Non-pigmented ciliary epithelial cell (primary cell): ENCODE data around the gene DNLZ.

Source experiments
- DNase-seq: peaks from one replicate; pipeline ENCODE4 v3.0.0-alpha.2; 2010; ENCODE audit warnings: low read depth

Gene DNLZ

DNA sequence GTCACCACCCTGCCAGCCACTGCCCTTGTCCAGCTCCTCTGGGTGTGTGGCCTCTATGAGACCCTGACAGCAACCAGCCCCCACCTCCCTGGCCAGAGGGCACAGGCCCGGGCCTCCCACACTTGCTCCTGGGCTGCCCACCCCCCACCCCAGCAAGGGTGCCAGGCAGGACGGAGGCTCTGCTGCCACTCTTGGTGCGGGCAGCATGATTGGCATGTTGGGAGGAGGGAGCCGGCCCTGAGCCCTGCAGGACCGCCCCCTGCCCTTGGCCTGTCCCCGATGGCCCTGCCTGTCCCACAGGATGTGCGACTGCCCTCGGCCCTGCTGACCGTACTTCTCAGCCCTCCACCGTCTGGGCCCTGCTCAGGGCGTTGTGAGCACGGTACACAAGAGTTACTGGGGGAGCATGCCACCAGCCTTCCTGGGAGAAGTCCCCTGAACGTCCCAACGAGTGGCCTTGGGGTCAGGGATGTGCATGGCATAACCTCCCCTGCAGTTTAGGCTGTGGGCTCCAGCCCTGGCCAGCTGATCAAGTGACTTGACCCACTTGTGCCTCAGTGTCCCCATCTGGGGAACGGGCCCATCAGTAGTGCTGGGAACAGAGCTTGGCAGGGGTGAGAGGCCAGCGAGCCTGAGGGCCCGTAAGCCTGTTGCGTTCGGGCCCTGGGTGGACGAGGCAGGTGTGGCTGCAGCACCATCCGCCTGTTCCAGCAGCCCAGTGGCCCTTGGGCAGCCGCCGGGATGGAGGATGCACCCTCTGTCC, 20.2 kb downstream of the DNLZ start:
- DNase-seq, result no peak

DNA sequence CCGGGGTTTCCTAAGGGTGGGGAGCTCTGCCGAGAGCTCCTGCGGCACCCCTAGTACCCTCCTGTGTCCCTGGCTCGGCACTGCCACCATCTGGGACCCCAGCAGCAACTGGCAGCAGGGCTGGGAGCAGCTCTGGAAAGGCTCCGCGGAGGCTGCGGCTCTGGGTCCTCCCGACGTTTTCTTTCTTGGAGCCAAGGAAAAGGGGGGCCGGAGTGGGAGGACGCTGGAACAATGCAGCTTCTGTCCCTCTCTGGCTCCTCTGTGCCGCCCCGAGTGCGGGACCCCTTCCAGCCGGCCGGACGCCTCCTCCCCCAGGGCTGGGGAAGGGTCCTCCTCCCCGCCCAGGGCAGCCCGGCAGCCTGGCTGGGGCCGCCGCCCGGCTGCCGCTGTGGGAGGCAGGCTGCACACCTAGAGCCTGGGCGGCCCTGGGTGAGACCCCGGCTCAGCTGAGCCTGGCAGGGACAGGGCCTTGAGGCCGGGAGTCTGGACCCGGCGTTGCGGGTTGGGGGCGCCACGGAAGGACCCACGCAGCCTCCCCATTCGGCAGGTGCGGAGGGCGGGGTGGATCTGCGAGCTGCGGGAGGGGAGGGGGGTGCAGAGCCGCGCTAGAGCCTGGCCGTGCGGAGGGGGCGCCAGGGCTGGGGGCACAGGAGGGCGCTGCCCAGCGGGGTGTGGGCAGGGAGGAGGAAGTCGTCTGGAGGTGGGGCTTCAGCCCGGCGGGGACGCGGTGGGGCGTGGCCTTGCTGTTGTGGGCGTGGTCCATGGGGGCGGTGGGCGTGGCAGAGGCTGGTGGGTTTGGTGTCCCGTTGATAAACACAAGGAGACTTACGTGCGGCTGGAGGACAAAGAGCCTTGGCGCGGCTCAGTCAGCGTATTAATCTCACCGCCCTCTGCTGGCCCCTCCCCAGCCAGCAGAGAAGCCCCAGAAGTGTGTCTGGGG, 21.1 kb downstream of the DNLZ start:
- peak; percentile 30 for DNase-seq

DNA sequence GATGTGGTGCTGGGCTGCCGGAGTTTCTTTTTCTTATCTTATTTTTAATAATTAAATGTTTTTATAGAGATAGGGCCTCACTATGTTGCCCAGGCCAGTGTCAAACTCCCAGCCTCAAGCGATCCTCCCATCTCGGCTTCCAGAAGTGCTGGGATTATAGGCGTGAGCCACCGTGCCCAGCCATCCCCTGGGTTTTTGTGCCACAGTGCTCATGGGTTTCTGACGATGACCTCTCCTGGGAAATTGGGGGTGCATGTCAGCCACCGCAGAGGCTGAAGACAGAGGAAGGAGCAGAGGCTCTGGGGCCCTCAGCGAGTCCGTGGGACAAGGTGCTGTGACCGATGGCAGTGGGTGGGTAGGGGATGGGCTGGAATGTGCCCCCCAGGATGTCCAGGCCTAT, 21.8 kb downstream of the DNLZ start:
- no peak for DNase-seq

DNA sequence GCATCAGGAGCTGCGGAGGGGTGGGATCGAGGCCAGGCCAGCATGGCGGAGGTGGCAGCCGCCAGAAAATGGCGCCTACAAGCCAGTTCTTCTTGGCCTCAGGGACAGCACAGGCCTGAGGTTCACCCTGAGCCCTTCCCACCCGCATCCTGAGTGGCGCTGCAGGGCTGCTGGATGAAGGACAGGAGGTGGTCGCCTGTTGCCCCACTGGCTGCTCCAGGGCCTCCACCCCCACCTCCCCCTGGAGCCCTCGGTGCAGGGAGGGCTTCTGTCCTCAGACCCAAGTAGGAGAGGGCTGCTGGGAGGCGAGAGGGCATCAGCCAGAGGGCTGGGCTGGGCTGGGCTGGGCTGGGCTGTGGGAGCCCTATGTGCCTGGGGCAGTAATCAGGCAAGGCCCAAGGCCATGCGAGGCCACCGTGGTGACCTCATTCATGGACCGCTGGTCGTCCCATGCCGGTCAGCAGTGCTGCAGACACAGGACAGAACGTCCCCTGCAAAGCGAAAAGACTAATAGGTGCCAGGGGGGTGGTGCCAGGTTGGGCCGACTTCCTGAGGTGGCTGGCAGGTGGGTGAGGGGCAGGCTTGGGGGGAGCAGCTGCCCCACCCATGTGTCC, 22.4 kb downstream of the DNLZ start:
- no peak for DNase-seq

DNA sequence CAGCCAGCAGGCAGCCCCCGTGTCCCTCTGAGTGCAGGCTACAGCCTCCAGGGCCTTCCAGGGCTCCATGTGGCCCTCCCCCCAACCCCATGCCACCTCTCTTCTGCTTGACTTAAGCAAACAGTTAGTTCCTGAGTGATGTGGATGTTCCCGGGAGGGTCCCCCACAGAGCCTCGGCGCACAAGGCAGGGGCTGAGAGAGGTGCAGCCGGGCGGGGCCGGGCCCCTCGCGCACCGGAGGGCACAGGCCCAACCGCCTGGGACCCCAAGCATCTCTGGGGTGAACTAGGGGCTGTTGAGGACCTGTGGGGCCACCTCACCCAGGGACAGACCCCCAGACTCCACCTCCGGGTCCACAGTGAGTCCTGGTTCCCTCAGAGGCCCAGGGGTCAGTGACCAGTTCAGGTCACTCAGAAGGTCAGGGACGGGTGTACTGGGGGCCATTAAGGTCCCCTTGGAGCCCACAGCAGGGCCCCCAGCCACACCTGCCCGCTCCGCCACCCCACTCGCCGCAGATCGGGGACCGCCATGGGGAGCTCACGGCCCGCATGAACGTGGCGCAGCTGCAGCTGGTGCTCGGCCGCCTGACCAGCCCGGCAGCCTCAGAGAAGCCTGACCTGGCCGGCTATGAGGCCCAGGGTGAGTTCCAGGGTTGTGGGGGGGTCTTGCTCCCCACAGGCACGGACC, 23.0 kb downstream of the DNLZ start:
- no peak for DNase-seq

DNA sequence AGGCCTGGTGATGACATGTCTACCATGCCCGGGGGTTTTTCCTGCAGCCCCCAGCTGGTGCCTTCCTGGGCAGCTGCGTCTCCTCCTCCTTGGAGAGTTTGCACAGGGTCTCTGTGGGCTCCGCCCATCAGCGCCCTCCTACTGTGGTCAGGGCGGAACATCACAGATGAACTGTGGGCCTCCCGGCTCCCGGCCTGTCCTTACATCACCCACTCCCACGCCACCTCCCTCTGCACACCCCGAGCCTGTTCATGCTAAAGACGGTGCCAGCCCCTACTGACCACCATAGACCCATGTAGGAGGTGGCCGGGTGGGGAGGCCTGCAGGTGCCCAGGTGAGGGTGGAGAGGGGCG, 23.6 kb downstream of the DNLZ start:
- no peak for DNase-seq

DNA sequence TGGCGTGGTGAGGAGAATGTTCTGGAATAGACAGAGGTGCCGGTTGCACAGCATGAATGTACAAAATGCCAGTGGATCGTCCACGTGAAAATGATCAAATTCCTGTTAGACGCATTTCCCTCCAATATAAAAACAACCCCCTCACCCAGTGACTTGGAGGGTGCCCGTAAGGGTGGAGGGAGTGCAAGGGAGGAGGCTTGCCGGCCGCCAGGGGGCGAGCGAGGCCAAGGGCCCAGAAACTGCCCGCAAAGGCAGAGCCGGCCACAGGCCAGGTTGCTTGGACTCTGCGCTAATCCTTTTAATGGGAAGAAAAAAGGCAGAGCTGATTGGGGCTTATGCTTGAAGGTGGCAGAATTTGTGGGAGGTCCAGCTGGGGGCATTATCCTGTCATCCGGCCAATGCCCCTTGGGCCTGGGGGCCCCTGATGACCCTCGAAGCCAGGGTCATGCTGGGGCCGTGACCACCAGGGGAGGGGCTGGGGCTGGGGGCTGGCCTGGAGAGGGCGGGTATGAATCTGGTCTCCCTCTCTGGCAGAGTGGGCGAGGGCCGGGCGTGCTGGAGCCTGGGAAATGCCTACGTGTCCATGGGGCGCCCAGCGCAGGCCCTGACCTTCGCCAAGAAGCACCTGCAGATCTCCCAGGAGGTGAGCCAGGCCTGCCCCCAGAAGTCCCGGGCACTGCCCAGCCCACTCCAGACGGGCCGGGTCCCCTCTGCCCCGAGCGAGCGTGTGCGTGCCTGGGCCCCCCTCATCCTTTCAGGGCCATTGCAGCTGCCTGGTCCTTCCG, 24.2 kb downstream of the DNLZ start:
- no peak for DNase-seq

DNA sequence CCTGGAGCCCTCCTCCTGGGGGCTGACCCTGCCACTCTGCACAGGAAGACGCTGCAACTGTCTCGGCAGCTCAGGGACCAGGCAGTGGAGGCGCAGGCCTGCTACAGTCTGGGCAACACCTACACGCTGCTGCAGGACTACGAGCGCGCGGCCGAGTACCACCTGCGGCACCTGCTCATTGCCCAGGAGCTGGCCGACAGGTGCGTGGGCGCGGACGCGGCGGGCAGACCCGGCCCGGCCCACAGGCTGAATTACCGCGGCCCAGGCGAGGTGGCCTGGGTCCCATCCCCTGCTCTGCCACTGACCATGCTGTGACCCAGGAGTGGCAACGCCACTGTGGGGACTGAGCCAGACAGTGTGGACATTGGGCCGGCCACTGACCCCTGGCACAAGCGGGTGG, 25.0 kb downstream of the DNLZ start:
- DNase-seq, result no peak

DNA sequence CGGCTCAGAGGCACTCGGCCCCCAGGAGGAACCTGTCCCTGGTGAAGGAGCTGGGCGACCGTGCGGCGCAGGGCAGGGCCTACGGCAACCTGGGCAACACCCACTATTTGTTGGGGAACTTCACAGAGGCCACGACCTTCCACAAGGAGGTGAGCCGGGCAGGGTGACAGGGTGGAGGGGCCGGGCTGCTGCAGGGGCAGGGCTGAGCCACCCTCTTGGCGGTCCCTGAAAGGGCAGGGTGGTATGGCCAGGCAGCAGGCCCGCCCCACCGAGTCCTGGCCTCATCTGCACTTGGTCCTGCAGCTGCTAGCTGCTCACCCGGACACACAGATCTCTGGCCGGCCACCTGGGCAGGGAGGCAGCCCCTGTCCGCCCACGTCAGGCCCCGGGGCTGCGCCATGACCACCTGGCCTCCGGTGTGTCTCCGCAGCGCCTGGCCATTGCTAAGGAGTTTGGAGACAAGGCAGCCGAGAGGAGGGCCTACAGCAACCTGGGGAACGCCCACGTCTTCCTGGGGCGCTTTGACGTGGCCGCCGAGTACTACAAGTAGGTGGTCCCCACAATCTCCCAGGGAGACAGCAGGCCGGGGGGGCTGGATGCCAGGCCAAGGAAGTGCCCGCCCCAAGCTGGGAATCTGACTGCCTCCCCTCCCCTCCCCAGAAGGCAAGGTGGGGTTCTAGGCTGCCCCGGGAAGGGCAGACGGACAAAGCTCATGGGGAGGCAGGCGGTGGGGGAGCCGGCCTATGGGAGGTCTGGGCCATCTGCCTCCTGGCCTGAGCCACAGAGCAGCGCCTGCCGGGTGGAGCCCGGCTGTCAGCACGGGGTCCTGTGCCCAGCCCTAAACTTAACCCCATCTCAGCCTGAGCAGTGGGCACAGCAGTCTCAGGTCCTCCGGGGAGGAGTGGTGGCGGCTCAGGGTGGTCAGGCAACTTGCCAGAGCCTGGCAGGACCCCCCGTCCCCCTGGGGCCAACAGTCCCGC, 25.8 kb downstream of the DNLZ start:
- DNase-seq, result no peak

DNA sequence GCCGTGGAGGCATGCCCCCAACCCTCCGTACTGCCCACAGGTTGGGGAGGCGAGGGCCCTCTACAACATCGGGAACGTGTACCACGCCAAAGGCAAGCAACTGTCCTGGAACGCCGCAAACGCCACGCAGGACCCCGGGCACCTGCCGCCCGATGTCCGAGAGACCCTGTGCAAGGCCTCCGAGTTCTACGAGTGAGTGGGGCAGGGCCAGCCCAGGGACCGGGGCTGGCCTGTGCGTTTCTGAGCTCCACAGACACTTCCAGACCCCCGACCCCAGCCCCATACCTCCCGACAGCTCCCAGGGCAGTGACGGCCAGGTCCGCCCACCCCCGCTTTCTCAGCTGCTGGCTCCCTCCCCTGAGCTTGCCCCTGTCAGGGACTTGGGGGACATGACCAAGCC, 26.7 kb downstream of the DNLZ start:
- DNase-seq, result no peak

DNA sequence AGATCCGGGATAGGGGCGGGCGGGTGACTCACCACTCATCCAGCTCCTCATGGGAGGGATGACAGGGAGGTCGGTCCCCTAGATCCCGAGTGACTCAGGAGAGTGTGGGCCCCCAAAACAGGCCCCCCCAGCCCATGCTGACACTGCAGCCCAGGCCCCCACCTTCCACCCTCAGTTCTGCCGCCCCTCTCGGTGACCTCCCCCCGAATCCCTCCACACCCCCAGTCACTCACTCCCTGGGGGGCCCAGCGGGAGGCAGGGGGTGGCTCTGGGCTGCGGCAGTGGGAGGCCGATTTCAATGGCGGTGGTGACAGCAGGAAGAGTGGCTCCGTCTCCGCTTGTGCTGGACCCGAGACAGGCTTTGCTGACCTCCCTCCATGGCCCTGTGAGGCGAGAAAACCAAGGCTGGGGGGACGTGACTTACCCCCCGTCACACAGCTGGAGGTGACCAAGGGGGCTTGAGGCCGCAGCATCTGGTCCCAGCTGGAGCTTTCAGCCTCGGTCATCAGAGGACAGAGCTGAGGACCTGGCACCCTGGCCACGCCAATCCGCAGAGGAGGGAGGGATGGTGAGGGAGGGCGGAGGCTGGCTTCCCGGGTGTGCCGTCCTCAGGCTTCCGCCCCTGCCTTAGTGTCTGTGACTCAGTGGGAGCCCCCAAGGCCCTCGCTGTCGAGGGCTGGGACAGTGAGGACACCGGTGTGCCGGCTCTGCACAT, 27.2 kb downstream of the DNLZ start:
- no peak for DNase-seq

DNA sequence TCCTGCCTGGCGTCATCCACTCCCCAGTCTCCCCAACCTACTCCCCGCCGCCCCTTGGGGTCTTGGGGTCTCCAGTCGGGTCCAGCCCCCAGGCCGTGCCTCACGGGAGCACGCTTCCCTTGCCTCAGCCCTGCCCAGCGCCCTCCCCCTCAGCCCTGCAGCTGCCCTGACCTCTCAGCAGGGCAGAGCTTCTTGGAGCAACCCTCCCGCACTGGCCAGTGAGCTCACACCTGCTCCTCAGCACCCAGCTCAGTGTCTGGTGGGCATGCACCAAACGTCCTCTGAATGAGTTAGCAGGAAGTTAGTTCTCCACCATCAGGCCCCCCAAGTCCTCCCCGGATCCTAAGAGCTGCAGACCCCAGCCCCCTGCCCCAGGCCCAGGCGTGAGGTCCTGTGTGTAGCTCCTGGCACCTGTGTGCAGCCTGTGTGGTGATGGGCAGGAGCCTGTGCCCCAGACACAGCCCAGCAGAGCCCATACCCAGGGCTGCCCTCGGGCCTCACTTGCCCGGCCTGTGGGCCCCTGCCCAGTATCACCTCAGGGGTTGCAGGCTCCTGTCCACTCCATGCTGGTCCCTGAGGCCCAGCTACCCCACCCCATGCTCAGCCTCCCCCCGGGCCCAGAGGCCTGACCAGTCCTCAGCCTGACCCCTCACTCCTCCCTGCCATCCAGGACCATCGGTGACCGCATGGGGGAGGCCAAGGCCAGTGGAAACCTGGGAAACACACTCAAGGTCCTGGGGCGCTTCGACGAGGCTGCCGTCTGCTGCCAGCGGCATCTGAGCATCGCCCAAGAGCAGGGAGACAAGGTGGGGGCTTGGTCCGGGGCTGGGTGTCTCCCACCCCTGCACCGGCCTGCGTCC, 28.0 kb downstream of the DNLZ start:
- DNase-seq, result no peak

DNA sequence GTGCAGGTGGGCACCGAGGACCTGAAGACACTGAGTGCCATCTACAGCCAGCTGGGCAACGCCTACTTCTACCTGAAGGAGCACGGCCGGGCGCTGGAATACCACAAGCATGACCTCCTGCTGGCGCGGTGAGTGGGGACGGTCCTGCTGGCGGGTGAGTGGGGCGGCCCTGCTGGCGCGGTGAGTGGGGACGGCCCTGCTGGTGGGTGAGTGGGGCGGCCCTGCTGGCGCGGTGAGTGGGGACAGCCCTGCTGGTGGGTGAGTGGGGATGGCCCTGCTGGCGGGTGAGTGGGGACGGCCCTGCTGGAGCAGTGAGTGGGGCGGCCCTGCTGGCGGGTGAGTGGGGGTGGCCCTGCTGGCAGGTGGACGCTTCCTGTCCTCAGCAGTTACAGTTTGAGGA, 29.0 kb downstream of the DNLZ start:
- no peak for DNase-seq

DNA sequence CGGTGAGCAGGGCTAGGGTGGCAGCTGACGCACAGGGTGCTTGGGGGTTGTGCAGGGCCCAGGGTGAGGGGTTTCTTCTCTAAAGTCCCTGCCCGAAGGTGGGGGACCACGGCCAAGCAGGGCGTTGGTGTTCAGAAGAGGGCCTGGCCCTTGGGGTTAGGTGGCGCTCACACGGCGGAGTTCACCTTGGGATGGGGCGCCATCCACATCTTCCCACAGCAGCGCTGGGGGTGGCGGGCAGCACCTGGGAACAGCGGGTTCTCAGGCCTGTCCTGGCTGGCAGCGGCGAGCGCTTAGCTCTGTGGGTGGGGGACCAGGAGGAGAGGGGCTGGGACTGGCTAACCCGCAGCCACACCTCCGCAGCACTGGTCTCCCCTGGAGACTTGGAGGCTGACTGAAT, 30.1 kb downstream of the DNLZ start:
- no peak for DNase-seq

DNA sequence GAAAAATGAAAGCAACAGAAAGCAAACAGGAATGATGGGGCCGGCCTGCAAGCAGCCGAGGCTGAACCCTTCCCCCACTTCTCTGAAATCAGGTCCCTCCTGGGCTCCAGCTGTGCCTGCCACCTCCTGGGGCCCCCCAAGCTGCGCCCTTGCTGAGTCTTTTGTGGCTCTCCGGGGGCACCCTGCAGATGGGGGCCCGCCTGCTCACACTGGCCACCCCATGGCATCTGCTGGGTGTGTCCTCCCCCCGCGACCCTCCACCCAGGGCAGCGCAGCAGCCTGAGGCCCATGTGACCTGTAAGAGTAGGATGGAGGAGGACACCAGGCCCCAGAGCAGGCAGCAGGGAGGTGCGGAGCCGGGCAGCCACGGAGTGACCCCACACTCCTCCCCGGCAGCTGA, 30.5 kb downstream of the DNLZ start:
- DNase-seq, result no peak

DNA sequence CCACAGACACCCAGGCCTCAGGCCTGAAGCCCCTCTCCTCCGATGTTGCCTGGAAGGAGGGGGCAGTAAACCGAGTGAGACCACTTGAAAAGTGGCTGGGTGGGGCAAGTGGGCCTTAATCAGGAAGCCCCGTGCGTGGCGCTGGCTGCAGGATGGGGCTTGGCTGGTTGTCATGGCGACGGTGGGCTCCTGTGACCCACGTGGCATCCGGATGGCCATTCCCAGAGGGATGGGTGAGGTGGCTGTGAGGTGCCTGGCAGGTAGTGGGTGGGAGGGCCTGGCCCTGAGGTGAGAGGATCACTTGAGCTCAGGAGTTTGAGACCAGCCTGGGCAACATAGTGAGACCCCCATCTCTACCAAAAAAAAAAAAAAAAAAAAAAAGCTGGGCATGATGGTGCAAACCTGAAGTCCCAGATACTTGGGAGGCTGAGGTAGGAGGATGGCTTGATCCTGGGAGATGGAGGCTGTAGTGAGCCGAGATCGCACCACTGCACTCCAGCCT, 31.0 kb downstream of the DNLZ start:
- no peak for DNase-seq

DNA sequence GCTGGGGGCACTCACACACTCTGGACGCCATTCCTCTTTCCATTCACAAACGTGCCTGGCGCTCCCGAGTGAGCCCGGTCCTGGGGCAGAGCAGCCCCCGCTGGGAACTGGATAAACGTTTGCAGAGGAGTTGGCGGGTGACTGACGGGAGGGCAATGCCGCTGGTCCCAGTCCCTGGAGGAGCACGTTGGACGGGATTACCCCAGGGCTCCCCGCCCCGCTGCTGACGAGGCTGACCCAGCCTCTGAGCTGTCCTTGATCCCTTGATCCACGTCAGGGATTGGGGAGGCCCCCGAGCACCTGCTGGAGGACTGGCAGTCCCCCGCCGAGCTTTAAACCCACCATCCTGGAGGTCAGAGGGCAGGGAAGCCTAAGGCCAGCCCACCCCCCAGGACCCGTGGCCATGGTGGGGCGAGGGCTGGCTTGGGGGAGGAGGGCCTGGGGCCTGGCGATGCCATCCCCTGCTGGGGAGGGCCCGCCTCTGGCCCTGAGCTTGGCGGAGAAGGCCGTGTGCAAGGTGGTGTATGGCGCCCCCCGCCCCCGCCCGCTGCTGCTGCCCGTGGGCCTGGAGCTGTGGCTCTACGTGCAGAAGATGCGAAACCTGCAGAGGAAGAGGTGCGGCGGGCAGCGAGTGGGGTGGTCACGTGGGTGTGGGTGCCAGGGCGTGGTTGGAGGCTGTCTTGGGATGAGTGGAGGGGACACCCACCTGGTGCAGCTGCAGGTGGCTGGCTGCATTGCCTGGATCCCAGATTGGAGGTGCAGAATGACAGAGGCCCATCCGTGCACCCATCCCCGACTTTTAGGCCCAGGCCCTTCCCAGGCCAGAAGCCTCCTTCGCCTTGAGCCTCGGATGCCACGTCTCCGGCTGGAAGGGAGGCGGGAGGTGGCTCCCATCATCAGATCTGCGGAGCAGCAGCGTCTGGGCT, 31.7 kb downstream of the DNLZ start:
- no peak for DNase-seq
